ENCODE measurements around the gene RBM23.
"Not testable (repeated sequence)": the region's sequence is repeated elsewhere in the genome, so short reads cannot be mapped to it uniquely, and the experiment has no call there.

Gene RBM23

DNA sequence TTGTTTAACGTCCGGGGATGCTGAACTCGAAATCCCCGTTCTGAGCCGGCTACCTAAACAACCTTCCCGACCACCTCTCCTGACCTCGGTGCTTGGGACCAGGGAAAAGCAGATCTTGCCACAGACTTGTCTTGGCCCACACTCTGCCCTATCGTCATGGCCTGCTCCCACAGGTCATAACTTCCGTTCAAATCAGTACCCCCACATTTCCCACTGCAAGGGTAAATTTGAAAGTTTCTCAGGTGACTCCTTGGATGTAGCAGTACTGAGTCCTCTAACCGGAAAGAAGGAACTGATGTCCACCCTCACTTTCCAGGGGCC is 612 bp upstream of the RBM23 start:
- DNase-seq (ENCODE audit: low read depth, low spot score), result no peak

DNA sequence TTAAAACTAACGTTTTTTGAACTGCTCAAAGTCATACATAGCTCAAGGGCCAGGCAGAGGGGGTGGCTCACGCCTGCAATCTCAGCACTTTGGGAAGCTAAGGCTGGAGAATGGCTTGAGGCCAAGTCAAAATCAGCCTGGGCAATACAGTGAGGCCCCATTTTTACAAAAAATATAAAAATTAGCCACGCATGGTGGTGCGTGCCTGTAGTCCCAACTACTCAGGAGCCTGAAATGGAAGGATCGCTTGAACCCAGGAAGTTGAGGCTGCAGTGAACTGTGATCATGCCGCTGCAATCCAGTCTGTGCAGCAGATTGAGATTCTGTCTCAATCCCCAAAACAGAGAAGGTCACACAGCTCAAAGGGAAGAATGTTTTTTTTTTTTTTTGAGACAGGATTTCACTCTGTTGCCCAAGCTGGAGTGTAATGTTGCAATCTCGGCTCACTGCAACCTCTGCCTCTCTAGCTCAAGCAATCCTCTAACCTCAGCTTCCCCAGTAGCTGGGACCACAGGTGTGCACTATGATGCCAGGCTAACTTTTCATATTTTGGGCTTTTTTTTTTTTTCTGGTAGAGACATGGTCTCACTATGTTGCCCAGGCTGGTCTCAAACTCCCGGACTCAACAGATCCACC is 2.9 kb downstream of the RBM23 start:
- DNase-seq (ENCODE audit: low read depth, low spot score), result no peak

DNA sequence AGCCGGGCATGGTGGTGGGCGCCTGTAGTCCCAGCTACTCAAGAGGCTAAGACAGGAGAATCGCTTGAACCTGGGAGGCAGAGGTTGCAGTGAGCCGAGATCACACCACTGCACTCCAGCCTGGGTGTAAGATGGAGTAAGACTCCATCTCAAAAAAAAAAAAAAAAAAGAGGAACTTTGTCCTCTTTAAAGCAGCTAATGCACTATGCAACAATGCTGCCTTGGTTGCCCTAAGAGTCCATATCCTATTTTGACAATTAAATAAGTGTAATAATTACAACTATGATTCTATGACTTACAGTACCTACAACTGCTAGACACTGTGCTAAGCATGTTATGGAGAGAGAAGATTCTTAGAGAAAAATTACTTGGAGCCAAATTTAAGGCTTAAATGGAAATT is 4.1 kb downstream of the RBM23 start:
- DNase-seq (ENCODE audit: low read depth, low spot score), result not testable (repeated sequence)

DNA sequence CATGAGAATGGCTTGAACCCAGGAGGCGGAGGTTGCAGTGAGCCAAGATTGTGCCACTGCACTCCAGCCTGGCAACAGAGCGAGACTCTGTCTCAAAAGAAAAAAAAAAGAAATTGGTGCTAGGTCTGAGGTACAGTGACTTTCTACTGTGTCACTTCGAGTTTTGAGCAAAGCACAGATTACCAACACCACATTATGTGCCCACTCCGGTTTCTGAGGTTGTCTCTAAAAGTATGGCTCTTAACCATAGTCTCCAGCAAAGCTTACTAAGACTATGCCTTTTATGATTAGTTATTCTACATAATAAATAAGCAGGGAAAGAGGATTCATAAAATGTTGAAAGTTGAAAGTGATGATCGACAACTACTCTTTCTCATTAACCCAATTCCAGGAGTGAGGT is 8.0 kb downstream of the RBM23 start:
- no peak for DNase-seq (ENCODE audit: low read depth, low spot score)

DNA sequence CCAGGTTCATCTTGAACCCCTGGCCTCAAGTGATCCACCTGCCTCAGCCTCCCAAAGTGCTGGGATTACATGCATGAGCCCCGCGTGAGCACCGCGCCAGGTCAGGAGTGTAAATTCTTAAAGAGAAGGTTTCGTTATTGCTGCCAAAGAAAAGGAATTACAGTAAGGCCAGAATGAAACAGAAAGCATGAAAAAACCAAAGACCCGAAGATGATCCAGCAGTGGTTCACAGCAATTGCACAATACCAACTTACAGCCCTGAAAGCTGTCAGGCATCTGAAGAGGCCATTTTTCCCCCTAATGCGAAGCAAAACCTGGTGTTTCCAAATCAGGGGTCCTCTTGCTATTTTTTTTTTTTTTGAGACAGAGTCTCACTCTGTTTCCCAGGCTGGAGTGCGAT is 10.3 kb downstream of the RBM23 start:
- DNase-seq (ENCODE audit: low read depth, low spot score), result no peak

DNA sequence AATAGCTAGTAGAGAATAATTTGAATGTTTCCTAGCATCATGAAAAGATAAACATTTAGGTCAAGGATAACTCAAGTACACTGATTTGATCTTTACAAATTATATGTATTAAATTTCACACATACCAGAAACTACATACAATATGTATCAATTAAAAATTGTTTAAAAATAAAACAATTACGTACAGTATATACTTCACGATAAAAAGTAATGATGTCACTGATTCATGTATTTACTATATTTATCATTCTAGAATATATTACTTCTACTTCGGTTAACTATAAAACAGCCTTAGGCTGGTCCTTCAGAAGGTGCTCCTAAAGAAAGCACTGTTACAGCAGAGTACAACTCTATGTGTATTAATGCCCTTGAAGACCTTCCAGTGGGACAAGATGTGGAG is 11.5 kb downstream of the RBM23 start:
- no peak for DNase-seq (ENCODE audit: low read depth, low spot score)

DNA sequence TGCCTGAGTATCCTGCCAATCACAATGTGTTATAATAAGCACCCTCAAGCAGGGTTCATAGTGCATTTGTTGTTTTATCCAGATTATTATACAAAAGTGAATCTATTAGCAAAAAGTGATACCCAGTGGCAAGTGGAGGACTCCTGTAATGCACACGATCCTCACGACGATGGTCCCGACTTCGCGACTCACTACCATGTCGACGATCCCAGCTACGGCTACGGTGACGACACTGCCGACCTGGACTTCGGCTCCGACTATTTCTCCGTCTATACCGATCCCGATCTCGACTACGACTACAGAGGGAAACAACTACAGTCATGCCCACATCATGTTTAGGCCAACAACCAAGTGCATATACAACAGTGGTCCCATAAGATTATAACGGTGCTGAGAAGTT is 12.9 kb downstream of the RBM23 start:
- DNase-seq (ENCODE audit: low read depth, low spot score), result no peak

DNA sequence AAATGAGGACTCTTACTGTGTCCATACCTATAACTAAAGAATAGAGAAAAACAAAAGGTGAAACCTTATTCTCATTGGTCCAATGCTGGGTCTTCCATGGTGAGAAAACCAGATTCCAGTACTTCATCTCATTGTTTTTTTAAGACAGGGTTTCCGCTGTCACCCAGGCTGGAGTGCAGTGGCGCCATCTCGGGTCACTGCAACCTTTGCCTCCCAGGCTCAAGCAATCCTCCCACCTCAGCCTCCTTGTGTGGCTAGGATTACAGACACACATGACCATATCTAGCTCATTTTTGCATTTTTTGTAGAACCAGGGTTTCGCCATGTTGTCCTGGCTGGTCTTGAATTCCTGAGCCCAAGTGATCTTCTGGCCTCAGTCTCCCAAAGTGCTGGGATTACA is 13.3 kb downstream of the RBM23 start:
- DNase-seq (ENCODE audit: low read depth, low spot score), result no peak

DNA sequence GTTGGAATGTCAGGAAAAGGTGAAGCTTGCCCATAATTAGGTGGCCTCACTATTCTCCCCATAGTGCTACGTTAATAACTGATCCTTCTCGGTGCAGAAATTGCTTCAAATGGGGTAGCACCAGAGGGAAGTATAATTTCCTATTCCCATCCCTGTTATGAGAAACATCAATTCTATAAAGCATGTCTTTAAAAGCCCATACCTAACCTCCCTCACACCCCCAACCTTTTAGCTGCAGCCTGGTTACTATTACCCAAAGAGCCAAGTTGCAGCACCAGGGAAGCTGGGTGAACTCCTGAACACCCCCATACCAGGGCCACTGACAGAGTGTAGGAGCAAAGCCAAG is 15.2 kb downstream of the RBM23 start:
- no peak for DNase-seq (ENCODE audit: low read depth, low spot score)

DNA sequence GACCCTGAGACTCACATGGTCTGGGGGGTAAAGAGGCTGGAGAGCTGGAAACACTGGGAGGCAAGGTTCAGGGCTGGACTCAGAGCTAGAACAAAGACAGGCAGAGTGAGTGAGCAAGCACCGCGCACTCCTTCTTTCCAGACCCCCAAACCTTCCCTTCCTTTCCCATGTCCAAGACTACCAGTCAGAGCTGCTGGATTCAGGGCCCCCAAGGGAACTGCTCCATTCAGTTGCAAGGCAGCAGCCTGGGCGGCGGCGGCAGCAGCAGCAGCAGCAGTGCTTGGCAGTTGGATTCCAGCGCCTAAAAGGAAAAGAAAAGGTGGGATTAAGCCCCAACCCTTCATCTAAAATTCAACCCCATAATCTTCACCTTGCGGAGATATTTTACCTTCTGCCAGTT is 17.1 kb downstream of the RBM23 start:
- no peak for DNase-seq (ENCODE audit: low read depth, low spot score)

DNA sequence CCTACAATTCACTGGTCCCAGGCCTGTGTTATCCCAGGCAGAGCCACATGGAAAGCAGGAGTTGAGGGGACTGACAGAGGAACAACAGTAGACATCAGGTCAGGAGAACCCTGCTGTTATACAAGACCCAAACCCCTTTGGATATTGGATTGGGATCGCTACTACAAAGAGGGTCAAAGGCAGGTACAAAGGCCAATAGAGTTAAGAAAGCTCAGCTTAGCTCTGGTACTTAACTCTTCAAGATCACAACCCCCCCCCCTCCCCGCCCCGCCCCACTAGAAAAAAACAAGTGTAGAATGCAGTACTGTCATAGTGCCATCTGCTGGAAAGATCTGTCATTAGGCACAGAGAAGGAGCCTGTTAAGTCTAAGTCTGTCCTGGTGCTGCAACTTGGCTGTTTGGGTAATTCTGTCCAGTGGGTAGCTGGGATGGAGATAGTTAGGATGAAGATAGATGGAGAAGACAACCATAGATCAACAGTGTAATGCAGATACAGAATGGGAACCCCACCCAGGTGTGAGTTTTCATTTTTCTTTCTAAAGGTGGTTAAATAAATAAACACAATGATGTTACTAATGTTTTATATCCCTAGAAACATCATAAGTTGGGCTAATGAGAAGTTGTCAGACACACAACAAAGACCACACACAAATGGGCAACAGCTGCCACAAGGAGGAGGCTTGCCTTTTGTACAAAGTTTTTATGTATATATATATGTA is 18.7 kb downstream of the RBM23 start:
- peak; percentile 84 for DNase-seq (ENCODE audit: low read depth, low spot score)

DNA sequence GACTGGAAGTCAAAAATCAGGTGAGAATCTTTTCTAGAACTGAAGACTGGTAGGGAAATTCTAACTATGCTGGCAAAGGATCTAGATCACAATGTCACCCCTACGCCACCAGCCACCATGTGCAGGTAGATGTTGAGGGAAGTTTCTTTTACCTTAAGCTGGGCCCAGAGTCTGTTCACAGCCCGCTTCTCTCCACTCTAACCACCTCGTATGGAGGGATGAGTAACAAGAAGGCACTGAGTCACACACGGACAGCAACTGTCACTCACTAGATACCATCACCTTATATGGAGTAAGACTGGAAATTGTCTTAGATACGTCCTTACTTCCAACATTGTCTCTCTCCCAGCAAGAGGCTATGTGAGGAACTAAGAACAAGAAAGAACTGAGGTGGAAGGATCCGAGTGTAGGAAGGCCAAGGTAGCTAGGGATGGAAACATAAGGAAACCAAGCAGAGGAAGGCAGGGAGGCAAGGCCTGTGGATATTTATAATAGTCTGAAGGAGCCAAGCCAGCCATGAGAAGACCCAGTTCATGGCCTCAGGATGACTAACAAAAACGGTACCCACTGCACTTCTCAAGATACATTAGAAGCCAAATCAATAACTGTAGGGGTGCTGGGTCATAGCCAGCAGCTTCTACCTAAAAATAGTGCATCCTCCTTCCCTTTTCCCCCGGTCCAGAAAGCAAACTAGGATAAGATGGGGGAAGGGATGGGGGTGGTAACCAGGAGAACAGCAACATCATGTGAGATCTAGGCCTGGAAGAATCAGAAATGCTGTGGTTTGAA is 20.5 kb downstream of the RBM23 start:
- DNase-seq (ENCODE audit: low read depth, low spot score), result peak; percentile 23

DNA sequence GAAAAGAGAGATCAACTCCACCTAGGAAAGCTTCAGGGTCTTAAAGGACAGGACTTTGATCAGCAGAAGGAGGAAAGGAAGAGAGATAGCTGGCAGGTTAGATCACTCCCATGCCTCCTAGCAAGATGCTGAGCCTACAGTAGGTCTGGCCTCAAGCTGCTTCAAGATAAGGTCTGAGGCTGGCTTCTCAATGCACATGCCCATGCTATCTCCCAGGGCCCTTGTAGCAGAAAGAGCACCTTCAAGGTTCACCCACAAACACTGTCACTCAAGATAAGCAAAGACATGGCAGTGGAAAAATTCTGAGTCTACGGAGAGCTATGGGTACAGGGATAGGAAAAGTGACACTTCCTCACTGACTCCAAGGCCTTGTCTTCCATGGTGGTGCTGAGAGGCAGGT is 21.6 kb downstream of the RBM23 start:
- DNase-seq (ENCODE audit: low read depth, low spot score), result no peak

DNA sequence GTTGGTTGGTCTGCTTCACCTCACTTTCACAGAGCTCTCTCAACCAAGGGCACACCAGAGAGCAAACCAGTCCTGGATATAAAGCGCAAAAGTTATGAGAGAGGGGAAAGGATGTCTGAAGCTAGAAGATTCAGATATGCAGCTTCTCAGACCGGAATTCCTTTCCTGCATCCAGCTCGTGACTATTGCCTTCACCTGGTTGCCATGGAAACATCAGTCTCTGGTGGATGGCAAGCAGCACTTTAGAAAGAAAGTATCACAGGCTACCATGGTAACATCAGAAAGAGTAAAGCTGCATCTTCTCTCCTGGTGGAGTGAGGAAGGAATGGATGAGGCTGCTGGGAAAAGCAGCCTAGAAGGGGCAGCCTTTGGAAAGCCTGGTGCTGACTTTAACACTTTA is 22.2 kb downstream of the RBM23 start:
- DNase-seq (ENCODE audit: low read depth, low spot score), result no peak

DNA sequence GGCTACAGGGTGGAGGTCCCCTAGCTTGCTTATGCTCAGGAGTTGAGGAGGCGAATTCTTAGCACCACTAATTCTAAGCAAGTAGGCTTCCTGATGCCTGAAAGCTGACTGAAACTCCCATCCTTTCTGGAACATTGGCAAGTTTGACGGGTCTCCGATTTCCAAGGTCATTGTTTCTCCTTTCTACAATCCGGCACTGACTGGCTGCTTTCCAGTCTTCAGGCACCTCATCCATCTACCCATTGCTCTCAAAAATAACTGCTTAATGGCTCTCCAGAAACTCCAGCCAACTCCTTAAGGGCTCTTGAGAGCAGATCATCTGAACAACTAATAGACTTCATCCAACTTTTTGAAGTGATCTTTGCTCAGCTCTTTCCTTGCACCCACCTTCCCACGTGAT is 22.6 kb downstream of the RBM23 start:
- DNase-seq (ENCODE audit: low read depth, low spot score), result no peak

DNA sequence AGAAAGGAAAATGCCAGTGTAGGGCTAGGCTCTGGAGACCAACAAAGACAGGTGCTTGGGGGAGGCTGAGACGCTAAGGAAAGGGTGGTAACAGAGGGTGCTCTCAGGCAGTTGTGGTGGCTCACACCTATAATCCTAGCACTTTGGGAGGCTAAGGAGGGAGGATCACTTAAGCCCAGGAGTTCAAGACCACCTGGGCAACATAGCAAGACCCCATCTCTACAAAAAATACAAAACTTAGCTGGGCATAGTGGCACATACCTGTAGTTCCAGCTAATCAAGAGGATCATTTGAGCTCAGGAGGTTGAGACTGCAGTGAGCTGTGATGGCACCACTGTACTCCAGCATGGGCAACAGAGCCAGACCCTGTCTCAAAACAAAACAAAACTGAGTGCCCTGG is 23.5 kb downstream of the RBM23 start:
- no peak for DNase-seq (ENCODE audit: low read depth, low spot score)

DNA sequence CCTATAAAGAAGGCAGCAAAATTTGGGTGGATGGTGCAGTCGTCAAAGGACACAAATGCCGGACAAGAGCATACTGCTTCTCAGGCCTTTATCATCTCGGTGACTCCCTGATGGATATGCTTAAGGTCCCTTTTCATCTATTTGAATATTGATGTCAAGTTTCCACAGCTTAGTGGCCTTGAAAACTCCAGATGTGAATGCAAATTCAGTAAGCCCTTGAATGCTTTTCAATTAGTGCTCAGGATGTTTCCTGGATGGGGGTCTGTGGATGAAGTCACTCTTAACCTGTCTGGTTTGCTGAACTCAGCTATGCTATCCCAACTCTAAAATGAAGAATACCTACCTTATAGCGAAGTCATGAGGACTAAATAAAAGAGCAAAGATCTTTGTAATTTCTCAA is 25.2 kb downstream of the RBM23 start:
- no peak for DNase-seq (ENCODE audit: low read depth, low spot score)

DNA sequence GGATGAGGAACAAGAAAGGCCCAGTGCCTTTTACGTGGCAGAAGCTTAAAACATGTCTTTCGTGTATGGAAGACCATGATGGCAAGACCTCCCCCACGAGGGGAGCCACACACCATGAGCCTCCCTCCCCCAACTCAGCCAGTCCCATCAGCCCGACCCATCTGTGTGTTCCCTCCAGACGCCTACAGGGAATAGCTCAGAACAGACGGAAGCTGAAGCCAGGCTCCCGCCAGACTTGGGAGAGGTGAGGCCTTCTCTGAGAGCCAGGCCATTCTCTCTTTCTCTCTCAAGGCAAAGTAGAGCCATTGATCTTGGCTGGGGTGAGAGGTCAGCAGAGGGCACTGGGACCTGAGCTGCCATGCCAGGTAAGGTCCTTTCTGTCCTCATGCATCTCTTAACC is 26.5 kb downstream of the RBM23 start:
- no peak for DNase-seq (ENCODE audit: low read depth, low spot score)

DNA sequence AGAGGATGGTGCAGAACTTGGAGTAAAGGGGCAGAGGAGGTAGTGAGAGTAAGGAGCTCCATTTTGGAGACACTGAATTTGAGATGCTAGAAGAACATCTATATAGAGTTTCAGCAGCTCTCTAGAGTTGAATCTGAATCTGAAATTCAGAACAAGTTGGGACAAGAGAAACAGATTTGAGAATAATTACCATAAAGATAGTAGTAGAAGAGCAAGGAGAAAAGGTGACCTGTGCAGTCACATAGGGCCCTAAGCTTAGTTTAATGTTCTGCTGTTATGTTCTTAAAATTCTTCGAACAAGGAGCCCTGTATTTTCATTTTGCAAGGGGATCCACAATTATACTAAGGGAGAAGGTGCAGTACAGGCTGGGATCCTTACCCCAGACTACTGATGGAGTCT is 28.5 kb downstream of the RBM23 start:
- DNase-seq (ENCODE audit: low read depth, low spot score), result no peak

DNA sequence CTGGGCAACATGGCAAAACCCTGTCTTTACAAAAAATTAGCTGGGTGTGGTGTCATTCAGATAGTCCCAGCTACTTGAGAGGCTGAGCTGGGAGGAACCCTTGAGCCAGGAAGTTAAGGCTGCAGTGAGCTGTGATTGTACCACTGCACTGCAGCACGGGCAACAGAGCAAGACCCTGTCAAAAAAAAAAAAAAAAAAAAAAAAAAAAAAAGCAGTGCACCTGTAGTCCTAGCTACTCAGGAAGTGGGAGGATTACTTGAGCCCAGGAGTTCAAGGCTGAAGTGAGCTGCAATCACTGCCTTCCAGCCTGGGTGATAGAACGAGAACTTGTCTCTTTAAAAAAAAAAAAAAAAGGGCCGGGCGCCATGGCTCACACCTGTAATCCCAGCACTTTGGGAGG is 30.3 kb downstream of the RBM23 start:
- DNase-seq (ENCODE audit: low read depth, low spot score), result no peak

DNA sequence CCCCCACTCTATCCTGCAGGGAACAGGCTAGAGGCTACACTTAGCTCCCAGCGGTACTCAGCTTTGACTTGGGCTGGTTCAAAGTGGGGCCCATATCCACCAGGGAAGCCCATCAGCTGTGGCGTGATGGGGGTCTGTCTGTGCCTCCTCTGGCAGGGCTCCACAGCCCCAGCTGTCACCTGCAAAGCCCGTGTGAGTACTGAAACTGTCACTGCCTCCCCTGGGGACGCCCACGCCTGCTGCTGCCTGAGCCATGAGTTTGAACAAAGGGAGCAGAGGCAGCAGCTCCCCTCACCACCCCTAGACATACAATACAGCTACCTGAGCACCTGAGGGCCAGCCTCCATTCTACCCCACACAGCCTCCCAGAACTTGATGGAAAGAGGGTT is 31.0 kb downstream of the RBM23 start:
- no peak for DNase-seq (ENCODE audit: low read depth, low spot score)

DNA sequence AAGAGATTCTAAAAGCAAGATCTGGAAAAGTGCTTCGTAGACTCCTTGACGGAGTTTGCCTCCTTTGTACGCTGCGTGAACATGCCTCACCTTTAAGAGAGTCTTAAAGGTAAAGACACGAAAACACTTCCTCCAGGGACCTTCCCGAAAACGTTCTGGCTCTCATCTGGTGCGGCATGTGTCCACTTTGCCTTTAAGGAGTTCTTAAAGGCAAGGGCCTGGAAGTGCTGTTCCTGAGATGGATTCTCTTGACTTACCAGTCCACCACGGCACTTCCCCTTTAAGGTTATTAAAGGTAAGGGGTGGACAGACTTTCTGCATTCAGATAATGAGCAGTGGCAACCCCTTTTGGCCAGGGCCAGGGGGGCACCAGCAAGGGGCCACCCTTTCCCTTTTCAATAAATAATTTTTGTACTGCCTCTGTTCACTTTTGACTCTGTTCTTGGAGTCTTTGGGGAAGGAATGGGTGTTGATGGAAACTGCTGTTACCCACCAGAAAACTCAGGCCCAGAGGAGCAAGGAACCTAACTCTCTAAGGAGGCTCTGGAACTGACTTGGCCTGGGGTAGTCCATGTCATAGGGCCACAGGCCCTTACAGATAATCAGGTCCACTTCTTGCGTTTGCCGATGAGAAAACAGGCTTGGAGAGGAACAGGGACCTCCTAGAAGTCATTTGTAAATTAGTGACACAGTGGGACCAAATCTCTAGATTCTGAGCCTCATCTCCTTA is 31.5 kb downstream of the RBM23 start:
- DNase-seq (ENCODE audit: low read depth, low spot score), result peak; percentile 91
